T-helper 2 cell treated with Interferon-gamma antibody and Interleukin-4, amounts not matched to agents 5 μg/mL and 100 μg/mL, for 36 hours (primary cell): ENCODE results near the gene YARS1.

Source experiments
- DNase-seq: peaks from one replicate; pipeline ENCODE4 v3.0.0; 2021; ENCODE audit warnings: low spot score
- H3K27ac Mint-ChIP-seq: one replicate; pipeline ENCODE4 v1.8.0; 2021; ENCODE audit warnings: mild to moderate bottlenecking, mixed read lengths
- H3K27me3 Mint-ChIP-seq: one replicate; pipeline ENCODE4 v1.8.0; 2021; ENCODE audit warnings: low read depth, mixed read lengths
- H3K36me3 Mint-ChIP-seq: one replicate; pipeline ENCODE4 v1.8.0; 2021; ENCODE audit warnings: low read depth, mixed read lengths
- H3K4me1 Mint-ChIP-seq: one replicate; pipeline ENCODE4 v1.8.0; 2021; ENCODE audit warnings: low read depth, mixed read lengths
- H3K4me3 Mint-ChIP-seq: one replicate; pipeline ENCODE4 v1.8.0; 2022; ENCODE audit warnings: mild to moderate bottlenecking, moderate library complexity, mixed read lengths
- H3K9me3 Mint-ChIP-seq: one replicate; pipeline ENCODE4 v1.8.0; 2021; ENCODE audit warnings: mixed read lengths

Gene YARS1

GRCh38 chr1:32742956-32743355 lies 74.2 kb downstream of the YARS1 start:
- Mint-ChIP-seq H3K36me3 (no peaks in the 10 kb centered on the region), H3K4me3 (peak overlapping the region; percentile 57), H3K27ac (no peak overlapping the region), H3K4me1 (no peaks in the 10 kb centered on the region), H3K9me3 (no peaks in the 10 kb centered on the region), H3K27me3 (peaks cover 41% of the 10 kb centered on the region)
- DNase-seq = no peak

GRCh38 chr1:32742199-32742947 lies 74.8 kb downstream of the YARS1 start:
- no peaks in the 10 kb centered on the region for H3K9me3 Mint-ChIP-seq
- no peaks in the 10 kb centered on the region for H3K4me1 Mint-ChIP-seq
- H3K4me3 Mint-ChIP-seq = peak overlapping the region; percentile 57
- no peaks in the 10 kb centered on the region for H3K36me3 Mint-ChIP-seq
- H3K27me3 Mint-ChIP-seq = peaks cover 41% of the 10 kb centered on the region
- H3K27ac Mint-ChIP-seq = no peak overlapping the region
- DNase-seq = no peak

DNA sequence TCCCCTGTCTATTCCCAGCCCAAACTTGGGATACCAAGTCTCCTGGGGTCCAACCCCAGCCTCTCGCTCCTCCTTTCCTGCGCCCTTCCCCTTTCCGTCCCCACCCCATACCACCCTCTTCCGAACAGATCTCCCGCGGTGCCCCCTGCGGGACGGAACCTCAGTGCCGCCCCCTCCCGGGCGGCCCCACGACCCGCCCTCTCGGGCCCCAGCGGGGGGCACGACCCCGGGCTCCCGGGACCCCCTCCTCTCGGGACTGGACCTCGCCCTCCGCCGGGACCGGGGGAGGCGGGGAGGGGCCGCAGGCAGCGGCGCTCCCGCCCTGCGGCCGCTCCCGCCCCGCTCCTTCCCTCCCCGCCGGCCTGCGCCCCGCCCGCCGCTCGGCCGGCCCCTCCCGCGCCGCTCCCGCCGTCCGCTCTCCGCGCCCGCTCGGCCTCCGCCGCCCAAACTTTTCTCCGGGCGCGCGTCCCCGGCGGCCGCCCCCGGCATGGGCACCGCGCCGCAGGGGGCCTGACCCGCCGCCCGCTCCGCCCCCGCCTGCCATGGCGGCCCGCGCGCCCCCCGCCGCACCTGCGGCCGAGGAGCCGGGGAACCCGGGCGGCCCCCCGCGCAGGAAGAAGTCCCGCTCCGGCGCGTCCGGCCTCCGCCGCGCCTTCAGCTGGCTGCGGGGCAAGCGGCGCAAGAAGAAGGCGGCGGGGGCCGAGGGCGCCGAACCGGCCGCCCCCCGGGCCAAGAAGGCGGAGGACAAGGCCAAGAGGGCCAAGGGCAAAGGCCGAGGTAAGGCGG lies 75.6 kb downstream of the YARS1 start:
- Mint-ChIP-seq H3K36me3 (no peaks in the 10 kb centered on the region), H3K4me1 (no peaks in the 10 kb centered on the region), H3K9me3 (no peaks in the 10 kb centered on the region), H3K4me3 (peak overlapping the region; percentile 68), H3K27me3 (peaks cover 43% of the 10 kb centered on the region), H3K27ac (no peak overlapping the region)
- DNase-seq = no peak

DNA sequence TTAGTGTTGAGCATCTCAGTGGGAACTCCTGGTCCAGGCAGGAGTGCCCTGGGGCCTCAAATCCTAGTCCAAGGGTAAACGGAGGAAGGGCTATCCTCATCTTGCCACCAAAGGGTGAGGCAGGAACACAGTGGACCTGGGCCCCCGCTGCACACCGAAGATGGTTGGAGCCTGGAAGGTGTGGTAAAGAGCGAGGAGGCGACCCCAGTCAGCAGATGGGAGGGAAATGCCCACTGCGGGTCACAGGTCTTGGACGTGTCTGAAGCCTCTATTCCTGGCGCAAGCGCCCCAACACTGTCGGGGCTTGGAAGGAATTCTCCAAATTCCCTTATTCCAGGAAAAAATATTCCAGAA lies 76.1 kb downstream of the YARS1 start:
- Mint-ChIP-seq H3K9me3 (no peaks in the 10 kb centered on the region), H3K27ac (no peak overlapping the region), H3K4me1 (no peaks in the 10 kb centered on the region)

DNA sequence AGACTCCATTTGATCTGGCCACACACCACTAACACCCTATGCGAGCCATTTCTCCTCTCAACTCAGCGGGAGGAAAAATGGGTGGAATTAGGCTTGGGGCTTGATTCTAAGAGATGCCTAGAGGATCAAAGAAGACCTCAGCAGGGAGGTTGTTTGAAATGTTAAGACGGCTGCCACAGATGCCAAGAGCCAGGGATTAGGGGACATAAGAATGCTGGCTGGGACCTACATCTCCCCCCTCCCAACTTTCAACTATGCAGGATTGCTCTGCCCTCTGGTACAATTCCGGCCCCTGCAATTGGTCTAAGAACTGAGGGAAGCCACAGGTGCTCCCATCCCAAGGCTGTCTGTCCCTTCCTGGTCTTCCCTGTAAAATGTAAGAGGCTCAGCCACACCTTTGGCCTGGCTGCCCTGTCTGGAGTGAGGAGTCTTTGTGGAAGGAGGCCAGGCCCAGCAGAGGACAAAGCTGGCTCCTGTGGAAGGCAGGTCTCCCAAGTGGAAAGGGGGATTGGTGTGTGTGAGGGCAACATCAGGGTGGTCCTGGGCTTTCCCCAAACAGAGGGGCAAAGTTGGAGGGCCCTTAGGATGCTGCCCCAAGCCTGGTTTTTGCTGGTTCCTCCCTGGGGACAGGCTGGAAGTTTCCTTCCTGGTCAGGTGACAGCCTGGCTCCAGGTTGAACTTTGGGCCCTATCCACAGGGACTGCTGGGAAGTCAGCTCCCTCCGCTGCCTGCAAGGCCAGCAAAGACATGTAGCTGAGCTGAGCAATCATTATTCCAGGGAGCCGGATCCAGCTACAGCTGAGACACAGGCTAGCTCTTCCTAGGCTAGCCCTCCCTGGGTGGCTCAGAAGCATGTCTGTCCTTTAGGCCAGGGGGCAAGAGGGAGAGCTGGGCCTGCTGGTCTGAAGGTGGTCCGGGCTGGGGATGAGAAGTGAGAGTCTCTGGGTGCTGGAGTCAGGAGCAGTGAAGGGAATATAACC lies 80.1 kb downstream of the YARS1 start:
- Mint-ChIP-seq H3K9me3 (no peaks in the 10 kb centered on the region), H3K27ac (no peak overlapping the region), H3K4me1 (no peaks in the 10 kb centered on the region), H3K4me3 (no peak overlapping the region), H3K27me3 (peaks cover 18% of the 10 kb centered on the region), H3K36me3 (no peaks in the 10 kb centered on the region)
- DNase-seq = no peak

More for the DNA sequence above, 76.1 kb downstream of the YARS1 start:
- Mint-ChIP-seq H3K36me3 (no peaks in the 10 kb centered on the region), H3K4me3 (peak overlapping the region; percentile 68), H3K27me3 (peaks cover 41% of the 10 kb centered on the region)
- DNase-seq = no peak

- Mint-ChIP-seq H3K9me3 (no peaks in the 10 kb centered on the region), H3K27me3 (peaks cover 2% of the 10 kb centered on the region), H3K4me3 (no peak overlapping the region), H3K4me1 (peaks cover 7% of the 10 kb centered on the region), H3K27ac (no peak overlapping the region), H3K36me3 (no peaks in the 10 kb centered on the region)
- no peak for DNase-seq
Observed at GRCh38 chr1:32733582-32734321, 83.4 kb downstream of the YARS1 start.

DNA sequence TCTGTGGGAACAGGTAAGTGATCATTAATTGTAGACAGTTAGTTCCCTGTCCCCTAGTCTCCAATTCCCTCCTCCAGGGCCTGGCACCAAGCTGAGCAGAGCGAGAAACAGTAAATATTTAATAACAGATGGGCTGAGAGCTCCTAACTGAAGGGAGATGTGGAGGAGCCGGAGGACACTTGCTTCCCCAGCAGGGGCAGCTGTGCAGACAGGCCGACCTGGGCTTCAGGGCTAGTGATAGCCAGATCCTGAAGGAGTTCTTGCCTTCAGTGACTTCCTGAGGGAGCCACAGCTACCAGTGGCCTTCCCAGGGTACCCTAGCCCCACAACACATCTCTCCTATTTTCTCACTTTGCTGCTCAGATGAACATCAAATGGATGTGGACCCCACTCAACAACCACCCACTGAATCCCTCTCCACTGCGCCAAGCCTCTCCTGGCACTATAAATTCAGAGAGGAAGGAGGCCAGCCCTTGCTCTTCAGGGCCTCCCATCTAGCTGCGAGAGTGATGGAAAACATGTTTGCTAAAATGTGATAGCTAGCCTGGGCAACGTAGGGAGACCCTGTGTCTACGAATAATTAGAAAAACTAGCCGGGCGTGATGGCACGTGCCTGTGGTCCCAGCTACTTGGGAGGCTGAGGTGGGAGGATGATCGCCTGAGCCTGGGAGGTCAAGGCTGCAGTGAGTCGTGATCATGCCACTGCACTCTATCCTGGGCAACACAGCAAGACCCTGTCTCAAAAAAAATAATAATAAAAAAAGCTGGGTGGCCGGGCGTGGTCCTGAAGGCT lies 87.7 kb downstream of the YARS1 start:
- Mint-ChIP-seq H3K9me3 (no peaks in the 10 kb centered on the region), H3K4me3 (no peak overlapping the region), H3K36me3 (no peaks in the 10 kb centered on the region), H3K27ac (no peak overlapping the region), H3K4me1 (peaks cover 19% of the 10 kb centered on the region), H3K27me3 (peaks cover 8% of the 10 kb centered on the region)
- no peak for DNase-seq

- Mint-ChIP-seq H3K36me3 (no peaks in the 10 kb centered on the region), H3K4me1 (peaks cover 19% of the 10 kb centered on the region), H3K9me3 (no peaks in the 10 kb centered on the region), H3K4me3 (no peak overlapping the region), H3K27ac (no peak overlapping the region), H3K27me3 (peaks cover 9% of the 10 kb centered on the region)
- no peak for DNase-seq
Observed at GRCh38 chr1:32728413-32729077, 88.6 kb downstream of the YARS1 start.

DNA sequence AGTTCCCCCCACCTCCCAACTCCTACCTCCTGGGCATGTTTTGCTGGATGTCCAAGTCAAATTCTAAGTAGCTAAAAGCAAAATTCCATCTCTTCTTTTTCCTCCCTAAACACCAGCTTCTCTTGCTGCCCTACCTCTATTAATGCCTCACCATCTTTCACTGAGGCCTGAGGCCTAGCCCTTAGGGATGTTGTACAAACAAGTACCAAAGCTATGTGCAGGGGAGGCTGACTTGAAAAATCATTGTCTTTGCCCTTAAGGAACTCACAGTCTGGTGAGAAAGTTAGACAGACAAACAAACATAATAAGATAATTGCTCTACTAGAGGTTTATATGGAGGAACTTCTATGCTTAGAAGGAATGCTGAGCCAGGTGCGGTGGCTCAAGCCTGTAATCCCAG lies 89.3 kb downstream of the YARS1 start:
- Mint-ChIP-seq H3K36me3 (no peaks in the 10 kb centered on the region), H3K4me1 (peaks cover 19% of the 10 kb centered on the region), H3K9me3 (no peaks in the 10 kb centered on the region), H3K27ac (no peak overlapping the region), H3K27me3 (peaks cover 10% of the 10 kb centered on the region), H3K4me3 (no peak overlapping the region)
- no peak for DNase-seq

DNA sequence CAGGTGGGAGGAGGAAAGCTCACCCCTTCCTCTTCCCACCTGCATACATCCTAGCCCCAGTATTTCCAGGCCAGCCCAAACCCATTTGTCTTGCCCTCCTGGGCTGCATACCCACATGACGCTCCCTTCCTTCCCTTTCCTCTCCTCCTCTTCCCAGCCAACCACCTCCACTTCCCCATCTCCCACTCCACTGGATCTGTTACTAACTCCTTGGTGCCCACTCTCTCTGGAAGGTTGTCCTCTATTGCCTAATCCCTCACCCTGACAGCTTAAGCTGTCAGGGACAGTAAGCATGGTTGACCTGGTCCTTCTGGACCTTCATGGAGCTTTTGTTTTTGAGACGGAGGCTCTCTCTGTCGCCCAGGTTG lies 91.6 kb downstream of the YARS1 start:
- H3K27ac Mint-ChIP-seq = no peak overlapping the region
- H3K27me3 Mint-ChIP-seq = peaks cover 19% of the 10 kb centered on the region
- DNase-seq = no peak
- no peaks in the 10 kb centered on the region for H3K9me3 Mint-ChIP-seq
- no peaks in the 10 kb centered on the region for H3K36me3 Mint-ChIP-seq
- H3K4me3 Mint-ChIP-seq = no peak overlapping the region
- H3K4me1 Mint-ChIP-seq = peaks cover 17% of the 10 kb centered on the region
